NB4 (cell line): ENCODE results near the gene PPP1R1C.

ENCODE experiments used
- CTCF ChIP-seq: IDR thresholded peaks from one replicate; pipeline ENCODE4 v1.5.1; 2012; ENCODE audit warnings: low read depth, low read length
- POLR2A ChIP-seq: IDR thresholded peaks from 2 replicates; pipeline ENCODE4 v1.6.1; 2011; ENCODE audit warnings: mild to moderate bottlenecking; ENCODE audit not compliant: insufficient read length; ENCODE audit errors: extremely low read depth

GRCh38 chr2:182113334-182113733, 127.7 kb downstream of the PPP1R1C start:
- TF ChIP-seq POLR2A (no peak), CTCF (no peak)
